GM10248 (cell line): ENCODE measurements around the gene PEX12.

Experiments
- CTCF ChIA-PET: fragments of 300-600 bp; sonication (Branson Sonifier 250); formaldehyde crosslinking; extraction: SDS; loops from one replicate; lab custom pipeline; 2021; ENCODE audit warnings: antibody characterized with exemption; lab: Yijun Ruan, JAX
- POLR2A ChIA-PET: fragments of 350-650 bp; sonication (Branson Sonifier 250); formaldehyde crosslinking; extraction: SDS; loops from one replicate; lab custom pipeline; 2020; ENCODE audit warnings: antibody characterized with exemption; lab: Yijun Ruan, JAX
- DNase-seq: peaks from one replicate; pipeline ENCODE4 v3.0.0; 2012; ENCODE audit errors: extremely low spot score
- CTCF ChIP-seq: IDR thresholded peaks from 2 replicates; pipeline ENCODE4 v1.5.1; 2012; ENCODE audit warnings: mild to moderate bottlenecking, low read depth; ENCODE audit errors: extremely low read depth, missing control alignments, control extremely low read depth

PEX12 gene

GRCh38 chr17:35578197-35578928 lies at the start of gene PEX12:
TSS of gene PEX12 (minus strand) at chr17:35578571. CDS start at chr17:35578021, 550 bp downstream.
- POLR2A ChIA-PET: interaction anchor here (0.5 to 1.6 kb wide), 4 partner anchors 8 to 205 kb away, joined by 3 to 5 read pairs (median 4); partner anchors contain the start of genes AP2B1 and SLFN11
- CTCF ChIA-PET: interaction anchor here (0.6 to 2.2 kb wide), 14 partner anchors 8 to 266 kb away, joined by 3 to 9 read pairs (median 4); partner anchors contain the start of gene SLFN12L
- peak; percentile 88 for DNase-seq
- TF ChIP-seq CTCF: no peak

GRCh38 chr17:35627417-35627816 lies 49.0 kb upstream of the PEX12 start:
- no peak for DNase-seq
- ChIA-PET POLR2A (no interaction called here), CTCF (interaction anchor here (1.5 to 6.3 kb wide), 2 partner anchors 15 to 22 kb away, joined by 3 to 37 read pairs; no protein-coding TSS in a partner anchor)
- no peak for TF ChIP-seq CTCF

- no peak for DNase-seq
- CTCF ChIA-PET: interaction anchor here (1.2 to 6.3 kb wide), 2 partner anchors 9 to 14 kb away, joined by 3 to 37 read pairs; no protein-coding TSS in a partner anchor
- TF ChIP-seq CTCF: no peak
- POLR2A ChIA-PET: no interaction called here
Observed at GRCh38 chr17:35621768-35622167, 43.4 kb upstream of the PEX12 start.

GRCh38 chr17:35618628-35619027 lies 40.3 kb upstream of the PEX12 start:
- ChIA-PET POLR2A (no interaction called here), CTCF (interaction anchor here (1.0 to 2.5 kb wide), 5 partner anchors 11 to 129 kb away, joined by 3 to 12 read pairs (median 5); no protein-coding TSS in a partner anchor)
- no peak for TF ChIP-seq CTCF
- no peak for DNase-seq

- CTCF ChIA-PET: interaction anchor here (2.6 kb wide), 1 partner anchor 130 kb away, joined by 11 read pairs; no protein-coding TSS in a partner anchor
- DNase-seq: no peak
- POLR2A ChIA-PET: interaction anchor here (0.7 kb wide), 1 partner anchor 244 kb away, joined by 5 read pairs; the partner anchor contains the start of gene SLFN11
- no peak for TF ChIP-seq CTCF
Observed at GRCh38 chr17:35617505-35617904, 39.1 kb upstream of the PEX12 start.

GRCh38 chr17:35616536-35616935 lies 38.2 kb upstream of the PEX12 start:
- TF ChIP-seq CTCF: no peak
- CTCF ChIA-PET: interaction anchor here (1.7 to 2.6 kb wide), 2 partner anchors 131 to 148 kb away, joined by 6 to 11 read pairs; no protein-coding TSS in a partner anchor
- no peak for DNase-seq
- POLR2A ChIA-PET: no interaction called here
